HCT116 (cell line): ENCODE results near the gene ADGRG7. TPM values are rescaled to one million over a fixed set of nuclear protein-coding genes. Genes with fewer than 3 reads are reported as not detected.
"Not testable (repeated sequence)": the region's sequence is repeated elsewhere in the genome, so short reads cannot be mapped to it uniquely, and the experiment has no call there.

ENCODE experiments used
- ATAC-seq: fragments of 200-7000 bp; cut with Tn5 transposase; 2 replicates; pipeline ENCODE4 v1.9.1; 2020; ENCODE audit warnings: mild to moderate bottlenecking, moderate library complexity
- BruUV-seq: library from RNA; stranded (reverse); fragments of 400-500 nt; replicated peaks from 2 replicates; lab custom pipeline; 2021; lab: Mats Ljungman, UMichigan
- CTCF ChIA-PET: fragments of 300-600 bp; sonication (Branson Sonifier 250); formaldehyde crosslinking; loops from one replicate; lab custom pipeline; 2021; ENCODE audit warnings: antibody characterized with exemption; lab: Charles Lee
- POLR2A ChIA-PET: fragments of 300-600, 350-600 bp; sonication (Branson Sonifier 250); formaldehyde crosslinking; loops from one replicate; lab custom pipeline; 2021; ENCODE audit warnings: antibody characterized with exemption; lab: Charles Lee
- RAD21 ChIA-PET, 2 experiments: fragments of 300-600 bp; sonication (Branson Sonifier 250); formaldehyde crosslinking; loops; one replicate each; lab custom pipeline; 2023; ENCODE audit warnings: low total read pairs in 2 of 2; ENCODE audit not compliant: uncharacterized antibody in 2 of 2, unreplicated experiment in 2 of 2, low non-redundant PET in 1 of 2; lab: Charles Lee
- DNase-seq: peaks from one replicate; pipeline ENCODE4 v3.0.0-alpha.2; 2010; ENCODE audit warnings: low read depth, low spot score
- H2AFZ ChIP-seq: fragments of 200-600 bp; shearing (Covaris generic), sonication (generic); 2 replicates; pipeline ENCODE4 v1.6.1; 2017; ENCODE audit warnings: low read depth, mixed run types, mixed read lengths, antibody characterized with exemption, low read length; ENCODE audit not compliant: poor library complexity, severe bottlenecking
- H3K27ac ChIP-seq: 2 replicates; pipeline ENCODE4 v1.5.1; 2012; ENCODE audit warnings: low read depth, low read length
- H3K27me3 ChIP-seq: fragments of 200-600 bp; sonication (generic); 2 replicates; pipeline ENCODE4 v1.6.1; 2016; ENCODE audit warnings: mixed run types, low read length, mixed read lengths; ENCODE audit not compliant: insufficient read depth
- H3K36me3 ChIP-seq, 2 experiments: fragments of 200-500 bp in 1 of 2; fragments of 200-600 bp in 1 of 2; sonication (Bioruptor generic) in 1 of 2; sonication (generic) in 1 of 2; 2 replicates each; pipeline versions ENCODE4 v1.5.1 to v1.6.1; 2014 to 2016; ENCODE audit warnings: low read length in 2 of 2, inconsistent platforms in 1 of 2, mixed read lengths in 1 of 2, mixed run types in 1 of 2; ENCODE audit not compliant: insufficient read depth in 2 of 2, control insufficient read depth in 1 of 2
- H3K4me1 ChIP-seq, 2 experiments: fragments of 200-600 bp in 1 of 2; sonication (generic) in 1 of 2; 2 replicates each; pipeline versions ENCODE4 v1.5.1 to v1.6.1; 2012 to 2017; ENCODE audit warnings: low read length in 2 of 2, inconsistent platforms in 1 of 2, mild to moderate bottlenecking in 1 of 2, mixed read lengths in 1 of 2, mixed run types in 1 of 2, moderate library complexity in 1 of 2; ENCODE audit not compliant: insufficient read depth in 2 of 2, control insufficient read depth in 1 of 2
- H3K4me2 ChIP-seq: fragments of 200-600 bp; sonication (generic); 2 replicates; pipeline ENCODE4 v1.6.1; 2017; ENCODE audit warnings: mixed run types, low read length, mixed read lengths
- H3K4me3 ChIP-seq, 2 experiments: fragments of 200-600 bp in 1 of 2; sonication (generic) in 1 of 2; replicated peaks in 1 of 2; 2 replicates each; pipeline ENCODE4 v1.5.1; 2011 to 2016; ENCODE audit warnings: low read length in 2 of 2, control low read depth in 1 of 2, low read depth in 1 of 2, mild to moderate bottlenecking in 1 of 2, mixed read lengths in 1 of 2, mixed run types in 1 of 2
- H3K79me2 ChIP-seq: fragments of 200-600 bp; sonication (generic); 2 replicates; pipeline ENCODE4 v1.6.1; 2017; ENCODE audit warnings: mild to moderate bottlenecking, mixed run types, low read length, moderate library complexity, mixed read lengths; ENCODE audit not compliant: insufficient read depth
- H3K9ac ChIP-seq: fragments of 200-600 bp; sonication (generic); 2 replicates; pipeline ENCODE4 v1.6.1; 2016; ENCODE audit warnings: low read length, mixed read lengths
- H3K9me2 ChIP-seq: fragments of 200-600 bp; sonication (generic), shearing (Covaris generic); 2 replicates; pipeline ENCODE4 v1.6.1; 2017; ENCODE audit warnings: mixed run types, mild to moderate bottlenecking, moderate library complexity; ENCODE audit not compliant: insufficient read depth
- H3K9me3 ChIP-seq, 2 experiments: fragments of 200-500 bp in 1 of 2; fragments of 200-600 bp in 1 of 2; sonication (Bioruptor generic) in 1 of 2; sonication (generic) in 1 of 2; 2 replicates each; pipeline ENCODE4 v1.6.1; 2014 to 2017; ENCODE audit warnings: low read length in 2 of 2, mixed read lengths in 2 of 2, inconsistent platforms in 1 of 2, low read depth in 1 of 2, mild to moderate bottlenecking in 1 of 2, mixed run types in 1 of 2, moderate library complexity in 1 of 2; ENCODE audit not compliant: control insufficient read depth in 1 of 2, insufficient read depth in 1 of 2
- H4K20me1 ChIP-seq: fragments of 200-600 bp; sonication (generic), shearing (Covaris generic); 2 replicates; pipeline ENCODE4 v1.6.1; 2017; ENCODE audit warnings: mixed run types, mild to moderate bottlenecking, moderate library complexity; ENCODE audit not compliant: insufficient read depth
- ELF1 ChIP-seq: IDR thresholded peaks from 2 replicates; pipeline ENCODE4 v1.6.1; 2012; ENCODE audit warnings: low read depth, borderline replicate concordance
- RAD21 ChIP-seq: IDR thresholded peaks from 2 replicates; pipeline ENCODE4 v1.6.1; 2012; ENCODE audit warnings: low read depth, mild to moderate bottlenecking
- ZBTB33 ChIP-seq: IDR thresholded peaks from 2 replicates; pipeline ENCODE4 v1.6.1; 2011; ENCODE audit warnings: mild to moderate bottlenecking, low read length, moderate library complexity; ENCODE audit not compliant: insufficient replicate concordance; ENCODE audit errors: extremely low read depth
- intact Hi-C: fragments of 100-400 bp; cut with micrococcal nuclease; formaldehyde crosslinking; loops from 2 replicates; pipeline ENCODE4 v1.10.0; 2022
- total RNA-seq: library from RNA; stranded (reverse); gene quantifications from one replicate; pipeline ENCODE4 v1.2.1, GENCODE V29; 2021; ENCODE audit not compliant: unreplicated experiment

ADGRG7 gene
- total RNA-seq, 1 experiment from 2014 or later, result not detected

- ChIA-PET RAD21 (no interaction called here), POLR2A (no interaction called here), CTCF (no interaction called here)
- Histone ChIP-seq H4K20me1 (no peaks in the 10 kb centered on the region), H3K27me3 (no peaks in the 10 kb centered on the region), H3K4me3 (no peak overlapping the region), H2AFZ (no peak overlapping the region), H3K79me2 (no peaks in the 10 kb centered on the region), H3K4me2 (no peak overlapping the region), H3K9me2 (no peaks in the 10 kb centered on the region), H3K27ac (no peak overlapping the region), H3K9ac (no peak overlapping the region), H3K9me3 (no peaks in the 10 kb centered on the region), H3K4me1 (no peaks in the 10 kb centered on the region), H3K36me3 (no peaks in the 10 kb centered on the region)
- TF ChIP-seq ELF1, result no peak
- no peak for TF ChIP-seq RAD21
- TF ChIP-seq ZBTB33, result no peak
- BruUV-seq, result no TSS peak
- intact Hi-C loops, result no loop called here
- DNase-seq (no peak), ATAC-seq (no peak)
Measured at GRCh38 chr3:100656945-100657344, 47.5 kb downstream of the ADGRG7 start.

DNA sequence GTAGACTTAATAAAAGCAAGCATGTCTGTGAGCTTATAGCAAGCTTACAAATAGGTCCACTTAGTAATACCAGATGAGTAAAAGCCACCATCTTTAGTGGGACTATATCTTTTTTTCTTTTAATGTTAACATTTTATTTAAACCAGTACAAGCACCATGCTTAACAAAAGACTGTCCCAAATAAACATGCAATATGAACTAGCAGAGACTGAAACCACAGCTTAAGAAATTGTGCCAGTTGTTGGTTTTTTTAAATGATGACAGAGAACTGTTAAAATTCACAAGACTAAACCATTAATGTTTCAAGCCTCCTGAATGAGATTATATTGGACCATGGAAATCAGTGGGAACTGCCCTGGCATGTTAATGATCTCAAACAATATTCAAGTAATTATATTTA is 51.9 kb downstream of the ADGRG7 start:
- H2AFZ ChIP-seq, ATAC-seq, H3K4me1 ChIP-seq, H3K36me3 ChIP-seq, H3K9me2 ChIP-seq, intact Hi-C loops, POLR2A ChIA-PET, H4K20me1 ChIP-seq, DNase-seq, H3K79me2 ChIP-seq, RAD21 ChIA-PET, H3K4me3 ChIP-seq, H3K27me3 ChIP-seq, H3K4me2 ChIP-seq, H3K9ac ChIP-seq, H3K9me3 ChIP-seq, BruUV-seq, CTCF ChIA-PET, H3K27ac ChIP-seq: not testable (repeated sequence)
